ENCODE data around the gene RAVER1. TPM values are rescaled to one million over a fixed set of nuclear protein-coding genes. Genes with fewer than 3 reads are reported as not detected.

RAVER1 gene
- total and polyA plus RNA-seq, 2 of the 8 experiments (the other 6 are each of a cell fraction or from before 2014, with no cell fraction given), result 5.7 to 70.5 TPM

DNA sequence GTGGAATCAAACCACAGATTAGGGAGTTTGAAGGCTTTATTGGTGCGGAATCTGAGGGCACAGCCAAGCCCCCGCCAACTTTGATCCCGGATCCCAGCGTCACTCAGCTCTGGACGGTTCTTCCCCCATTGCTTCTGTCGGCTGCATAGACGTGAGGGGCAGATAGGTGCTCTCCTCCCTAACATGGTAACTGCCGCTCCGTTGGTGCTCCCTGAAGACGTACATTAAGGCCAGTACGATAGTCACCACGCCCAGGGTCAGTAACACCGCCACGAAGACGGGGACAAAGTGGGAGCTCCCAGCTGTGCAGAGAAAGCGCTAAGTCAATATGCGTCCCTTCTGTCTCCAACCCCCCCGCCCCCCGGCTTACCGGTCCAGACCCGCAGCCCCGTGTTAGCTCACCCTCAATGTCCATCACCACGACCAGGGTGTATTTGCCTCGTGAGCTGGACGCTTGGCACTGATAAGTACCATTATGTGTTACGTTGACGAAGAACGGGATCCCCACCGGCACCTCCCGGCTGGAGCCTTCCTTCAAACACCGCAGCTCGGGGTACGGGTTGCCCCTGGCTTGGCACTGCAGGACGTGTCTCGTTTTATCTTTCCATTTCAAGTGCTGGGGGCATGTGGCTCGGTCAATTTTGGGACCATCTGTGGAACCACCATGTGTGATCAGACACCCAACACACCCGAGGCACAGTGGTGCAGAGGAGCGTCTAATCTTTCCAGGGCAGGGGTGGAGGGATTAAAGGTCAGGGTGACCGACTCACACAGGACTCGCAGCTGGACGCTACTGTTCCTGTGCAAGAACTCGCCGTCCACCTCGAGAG lies 644 bp upstream of the RAVER1 start:
- 10% methylated on average over 39 of the region's 44 CpGs; no CpG with 5 or more reads in 1 of the 2 experiments for WGBS, 2 experiments (ENCODE audit: extremely low coverage in 1 of 2, insufficient coverage in 1 of 2, insufficient read length in 1 of 2, insufficient replicate concordance in 2 of 2, low coverage in 1 of 2, low lambda C conversion rate in 2 of 2, missing lambda C conversion rate in 1 of 2)
- Histone ChIP-seq H3K23ac (ENCODE audit: insufficient read length) (no peak overlapping the region), H3K36me3 (ENCODE audit: control insufficient read depth in 2 of 4, insufficient read depth in 4 of 4, low read length in 3 of 4) (peaks cover 10 to 13% (median 11%) of the 10 kb centered on the region in 4 experiments; a peak in 7 of 8 replicates), H2BK120ac (replicated peaks; ENCODE audit: low read depth, low read length) (no peak overlapping the region), H3K14ac (ENCODE audit: insufficient read length) (no peak overlapping the region), H2BK15ac (ENCODE audit: low read length) (peak overlapping the region; percentile 88; the same call in 1 of the 2 replicates), H3K56ac (replicated peaks; ENCODE audit: insufficient read length, low read depth, low read length) (no peak overlapping the region), H3K23me2 (ENCODE audit: low read depth, low read length) (peaks cover 13% of the 10 kb centered on the region), H4K5ac (ENCODE audit: insufficient read length, low read depth, low read length) (peak overlapping the region; percentile 29), H3K79me2 (ENCODE audit: control insufficient read depth in 1 of 2, insufficient read depth in 2 of 2, low read length in 2 of 2) (peaks cover 5 to 24% of the 10 kb centered on the region in 2 experiments), H3K79me1 (ENCODE audit: low read depth, low read length) (peaks cover 5% of the 10 kb centered on the region), H3K4me3 (ENCODE audit: extremely low read depth in 1 of 4, insufficient read depth in 2 of 4, low read depth in 3 of 4, low read length in 4 of 4) (peak overlapping the region; percentile 75 to 96 (median 90)), H4K8ac (ENCODE audit: extremely low read depth, insufficient read depth, low read length) (peak overlapping the region; percentile 78), H4K91ac (replicated peaks; ENCODE audit: insufficient read length, low read length) (peak overlapping the region; percentile 70), H2AFZ (ENCODE audit: low read length) (peak overlapping the region; percentile 43; the same call in 1 of the 2 replicates), H3K18ac (ENCODE audit: extremely low read depth, low read length) (no peak overlapping the region), H2BK12ac (ENCODE audit: low read depth, low read length) (no peak overlapping the region), H3K4me2 (ENCODE audit: insufficient read depth in 1 of 2, low read depth in 2 of 2, low read length in 2 of 2) (peak overlapping the region; percentile 91 to 93), H2BK20ac (ENCODE audit: low read length) (no peak overlapping the region), H2AK5ac (ENCODE audit: low read depth, low read length) (no peak overlapping the region; the same call in 1 of the 2 replicates), H3K4me1 (replicated peaks in 1 of 4; ENCODE audit: control insufficient read depth in 3 of 4, insufficient read depth in 4 of 4, low read length in 3 of 4) (peaks cover 0 to 19% (median 7%) of the 10 kb centered on the region in 4 experiments; a peak in 6 of 7 replicates), H2BK5ac (ENCODE audit: low read depth, low read length) (peak overlapping the region; percentile 61; the same call in 1 of the 2 replicates), H4K20me1 (replicated peaks in 1 of 2; ENCODE audit: control insufficient read depth in 1 of 2, insufficient read depth in 2 of 2, low read length in 2 of 2) (peaks cover 6 to 12% of the 10 kb centered on the region in 2 experiments), H3K27ac (ENCODE audit: low read depth, low read length) (no peak overlapping the region), H3K27me3 (replicated peaks in 1 of 4; ENCODE audit: control insufficient read depth in 3 of 4, extremely low read depth in 1 of 4, insufficient read depth in 3 of 4, low read length in 3 of 4) (peaks cover 0 to 3% (median 0%) of the 10 kb centered on the region in 4 experiments; a peak in 2 of 7 replicates), H3K4ac (replicated peaks; ENCODE audit: insufficient read length, low read depth, low read length) (no peak overlapping the region), H3K9ac (replicated peaks in 1 of 4; ENCODE audit: extremely low read depth in 1 of 4, low read depth in 3 of 4, low read length in 3 of 4) (peak overlapping the region in 2 of 4 experiments; percentile 10 to 34; a peak in 4 of 7 replicates), H3K9me3 (ENCODE audit: insufficient read depth in 2 of 2, low read depth in 1 of 2, low read length in 1 of 2) (no peaks in the 10 kb centered on the region)
- POLR2A ChIA-PET (ENCODE audit: partially characterized antibody), result interaction anchor here (0.6 to 6.8 kb wide), 23 partner anchors 11 to 325 kb away, joined by 3 to 104 read pairs (median 4); partner anchors contain the start of genes CDC37, DNMT1, FDX2 and ICAM1
- TF ChIP-seq CREB1 (IDR thresholded peaks at IDR 0.05) (peak; percentile 43; the same call in 1 of the 2 replicates), SUZ12 (IDR thresholded peaks at IDR 0.05; ENCODE audit: low read length) (no peak), BACH1 (IDR thresholded peaks at IDR 0.05; ENCODE audit: low read length) (0 out of 2 replicates have a peak, but pooled peaks have one; percentile 14)
- CTCF ChIA-PET (ENCODE audit: partially characterized antibody), result interaction anchor here (0.8 to 4.9 kb wide), 18 partner anchors 10 to 82 kb away, joined by 3 to 21 read pairs (median 4); partner anchors contain the start of genes CDC37, ICAM1 and ICAM5
- DNase-seq (ENCODE audit: low read depth in 1 of 2, low spot score in 2 of 2) (peak in 1 of 2 experiments; percentile 63), FAIRE-seq (no peak)

All from H1 (cell line).